GM12891 (cell line): ENCODE data around the gene PFN3.

Source experiments
- POLR2A ChIP-seq: IDR thresholded peaks from 2 replicates; pipeline ENCODE4 v1.6.1; 2011; ENCODE audit warnings: low read depth, low read length, control low read depth
- TAF1 ChIP-seq: IDR thresholded peaks from 2 replicates; pipeline ENCODE4 v1.6.1; 2011; ENCODE audit warnings: low read depth, low read length, control low read depth

- TF ChIP-seq TAF1 (no peak), POLR2A (no peak)
These were observed 26.7 kb downstream of the PFN3 start for GRCh38 chr5:177373806-177374205.
